GF-D8 (cell line): ENCODE measurements around the gene DDO.

Experiments used
- DNase-seq: peaks from one replicate; lab custom pipeline; 2025; lab: John Stamatoyannopoulos, UW

The DDO gene

GRCh38 chr6:110415086-110415916 is at the start of gene DDO:
DDO (minus strand) TSS chr6:110415575; CDS start chr6:110413462, 2,113 bp downstream.
- DNase-seq = peak; percentile 42

- DNase-seq = no peak
These were observed 47.6 kb upstream of the DDO start for GRCh38 chr6:110462884-110463481.

GRCh38 chr6:110461376-110461775 is 46.0 kb upstream of the DDO start:
- DNase-seq = no peak

- DNase-seq = no peak
These were observed 43.8 kb upstream of the DDO start for GRCh38 chr6:110459137-110459536.

GRCh38 chr6:110458476-110458875 is 43.1 kb upstream of the DDO start:
- DNase-seq = no peak

GRCh38 chr6:110457567-110458175 is 42.3 kb upstream of the DDO start:
- DNase-seq = peak; percentile 55

GRCh38 chr6:110456694-110457093 is 41.3 kb upstream of the DDO start:
- no peak for DNase-seq

- peak; percentile 20 for DNase-seq
These were observed 34.1 kb upstream of the DDO start for GRCh38 chr6:110449541-110449895.

GRCh38 chr6:110448846-110449540 is 33.6 kb upstream of the DDO start:
- DNase-seq = peak; percentile 95

- no peak for DNase-seq
These were observed 32.4 kb upstream of the DDO start for GRCh38 chr6:110447761-110448160.

GRCh38 chr6:110446405-110446804 is 31.0 kb upstream of the DDO start:
- no peak for DNase-seq

- DNase-seq = no peak
These were observed 24.7 kb upstream of the DDO start for GRCh38 chr6:110440026-110440425.

GRCh38 chr6:110439356-110439755 is 24.0 kb upstream of the DDO start:
- DNase-seq = no peak

- DNase-seq = no peak
These were observed 19.7 kb upstream of the DDO start for GRCh38 chr6:110434961-110435602.

- DNase-seq = peak; percentile 66
These were observed 17.0 kb upstream of the DDO start for GRCh38 chr6:110432285-110432900.

- no peak for DNase-seq
These were observed 15.4 kb upstream of the DDO start for GRCh38 chr6:110430741-110431140.

GRCh38 chr6:110430236-110430635 is 14.9 kb upstream of the DDO start:
- DNase-seq = no peak

GRCh38 chr6:110428153-110428552 is 12.8 kb upstream of the DDO start:
- no peak for DNase-seq

GRCh38 chr6:110425816-110426215 is 10.4 kb upstream of the DDO start:
- DNase-seq = no peak

GRCh38 chr6:110422444-110422822 is 7.1 kb upstream of the DDO start:
- peak; percentile 42 for DNase-seq

GRCh38 chr6:110421749-110422443 is 6.5 kb upstream of the DDO start:
- DNase-seq = peak; percentile 91
